Naive thymus-derived CD4-positive, alpha-beta T cell (primary cell): Measurements from ENCODE around the gene KLF17. TPM values are rescaled to one million over a fixed set of nuclear protein-coding genes. Genes with fewer than 3 reads are reported as not detected.

ENCODE experiments used
- ATAC-seq: fragments of 150-1000 bp; cut with Tn5 transposase; 2 replicates; pipeline ENCODE4 v1.10.0; 2021; ENCODE audit warnings: mild to moderate bottlenecking, moderate library complexity
- CTCF ChIA-PET: fragments of 350-600 bp; sonication (Branson Sonifier 250); formaldehyde crosslinking; loops from one replicate; lab custom pipeline; 2021; ENCODE audit warnings: antibody characterized with exemption; lab: Charles Lee
- POLR2A ChIA-PET: fragments of 350-600 bp; sonication (Branson Sonifier 250); formaldehyde crosslinking; loops from one replicate; lab custom pipeline; 2021; ENCODE audit warnings: antibody characterized with exemption, inconsistent platforms; lab: Charles Lee
- DNase-seq, 9 donors: peaks; one replicate each; pipeline versions ENCODE4 v3.0.0 to v3.0.0-alpha.2; 2020 to 2022; ENCODE audit warnings: mixed read lengths in 1 of 9
- H3K27ac ChIP-seq: one replicate; pipeline ENCODE4 v1.7.0; 2013; ENCODE audit warnings: mild to moderate bottlenecking, low read depth, low read length, moderate library complexity
- H3K27me3 ChIP-seq, 2 donors: one replicate each; pipeline ENCODE4 v1.7.0; 2013; ENCODE audit warnings: low read length in 2 of 2, mild to moderate bottlenecking in 2 of 2, moderate library complexity in 2 of 2; ENCODE audit not compliant: control insufficient read depth in 2 of 2, insufficient read depth in 2 of 2
- H3K36me3 ChIP-seq, 3 experiments: 1 replicate in 2 of 3; 2 replicates in 1 of 3; pipeline ENCODE4 v1.7.0; 2013; ENCODE audit warnings: low read length in 3 of 3, mild to moderate bottlenecking in 3 of 3, moderate library complexity in 1 of 3; ENCODE audit not compliant: insufficient read depth in 3 of 3, control insufficient read depth in 2 of 3
- H3K4me1 ChIP-seq, 2 donors: one replicate each; pipeline ENCODE4 v1.7.0; 2013; ENCODE audit warnings: low read length in 2 of 2, mild to moderate bottlenecking in 2 of 2, moderate library complexity in 1 of 2; ENCODE audit not compliant: control insufficient read depth in 2 of 2, insufficient read depth in 2 of 2
- H3K4me3 ChIP-seq: 2 replicates; pipeline ENCODE4 v1.7.0; 2013; ENCODE audit warnings: mild to moderate bottlenecking, low read length
- H3K9me3 ChIP-seq, 3 experiments: 1 replicate in 2 of 3; 2 replicates in 1 of 3; pipeline ENCODE4 v1.7.0; 2013; ENCODE audit warnings: low read length in 3 of 3; ENCODE audit not compliant: control insufficient read depth in 2 of 3
- H3K27ac Mint-ChIP-seq, 9 donors: one replicate each; pipeline ENCODE4 v1.8.0; 2020 to 2022; ENCODE audit warnings: mixed read lengths in 9 of 9, mild to moderate bottlenecking in 8 of 9, moderate library complexity in 5 of 9, inconsistent platforms in 2 of 9
- H3K27me3 Mint-ChIP-seq, 5 donors: one replicate each; pipeline ENCODE4 v1.8.0; 2021 to 2022; ENCODE audit warnings: mixed read lengths in 5 of 5, mild to moderate bottlenecking in 1 of 5
- H3K36me3 Mint-ChIP-seq, 5 donors: one replicate each; pipeline ENCODE4 v1.8.0; 2020 to 2022; ENCODE audit warnings: mixed read lengths in 5 of 5, mild to moderate bottlenecking in 3 of 5, inconsistent platforms in 1 of 5
- H3K4me1 Mint-ChIP-seq, 7 donors: one replicate each; pipeline ENCODE4 v1.8.0; 2020 to 2022; ENCODE audit warnings: mixed read lengths in 7 of 7, mild to moderate bottlenecking in 3 of 7, inconsistent platforms in 1 of 7
- H3K4me3 Mint-ChIP-seq, 10 donors: one replicate each; pipeline ENCODE4 v1.8.0; 2020 to 2022; ENCODE audit warnings: mild to moderate bottlenecking in 10 of 10, mixed read lengths in 10 of 10, moderate library complexity in 6 of 10, inconsistent platforms in 2 of 10
- H3K9me3 Mint-ChIP-seq, 11 donors: one replicate each; pipeline ENCODE4 v1.8.0; 2020 to 2022; ENCODE audit warnings: mixed read lengths in 11 of 11, mild to moderate bottlenecking in 4 of 11, inconsistent platforms in 1 of 11, moderate library complexity in 1 of 11
- intact Hi-C, 2 donors: fragments of 100-400 bp; cut with micrococcal nuclease; formaldehyde crosslinking; loops; one replicate each; pipeline ENCODE4 v1.15.1; 2023
- polyA plus RNA-seq, 2 donors: library from polyadenylated mRNA; unstranded; fragments of 300-500 nt; fragmentation: Illumina TruSeq; gene quantifications; one replicate each; pipeline ENCODE4 v1.2.3, GENCODE V29; 2021
- total RNA-seq, 6 experiments: library from RNA in 5 of 6; stranded (reverse) in 5 of 6; gene quantifications; 1 replicate in 5 of 6; 2 replicates in 1 of 6; pipeline ENCODE4 v1.2.3 and lab custom pipeline; 2021 to 2026

The KLF17 gene
- total and polyA plus RNA-seq, 7 experiments from 2014 or later, result not detected

DNA sequence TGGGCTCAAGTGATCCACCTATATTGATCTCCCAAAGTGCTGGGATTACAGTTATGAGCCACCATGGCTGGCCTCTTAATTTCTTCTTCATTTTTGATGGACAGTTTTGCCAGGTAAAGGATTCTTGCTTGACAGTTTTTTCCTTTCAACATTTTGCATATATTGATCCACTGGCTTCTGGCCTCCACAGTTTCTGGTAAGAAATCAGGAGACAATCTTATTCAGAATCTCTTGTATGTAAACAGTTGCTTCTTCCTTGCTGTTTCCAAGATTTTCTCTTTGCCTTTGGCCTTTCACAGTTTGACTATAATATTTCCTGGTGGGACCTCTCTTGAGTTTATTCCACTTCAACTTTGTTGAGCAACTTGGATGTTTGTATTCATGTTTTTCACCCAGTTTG lies 42.9 kb downstream of the KLF17 start:
- no peaks in the 10 kb centered on the region for H3K4me1 ChIP-seq
- ChIA-PET CTCF (no interaction called here), POLR2A (no interaction called here)
- no peak overlapping the region for H3K27ac Mint-ChIP-seq
- no peaks in the 10 kb centered on the region for H3K36me3 Mint-ChIP-seq
- H3K4me1 Mint-ChIP-seq, result no peaks in the 10 kb centered on the region
- H3K27me3 Mint-ChIP-seq, result peaks cover 0 to 13% (median 0%) of the 10 kb centered on the region in 5 donors
- DNase-seq (no peak), ATAC-seq (no peak)
- intact Hi-C loops, result no loop called here
- no peaks in the 10 kb centered on the region for H3K36me3 ChIP-seq
- no peak overlapping the region for H3K4me3 ChIP-seq
- no peak overlapping the region for H3K4me3 Mint-ChIP-seq
- H3K9me3 ChIP-seq, result no peaks in the 10 kb centered on the region
- H3K27ac ChIP-seq, result no peak overlapping the region
- H3K9me3 Mint-ChIP-seq, result peaks cover 0 to 9% (median 0%) of the 10 kb centered on the region in 11 donors
- no peaks in the 10 kb centered on the region for H3K27me3 ChIP-seq

DNA sequence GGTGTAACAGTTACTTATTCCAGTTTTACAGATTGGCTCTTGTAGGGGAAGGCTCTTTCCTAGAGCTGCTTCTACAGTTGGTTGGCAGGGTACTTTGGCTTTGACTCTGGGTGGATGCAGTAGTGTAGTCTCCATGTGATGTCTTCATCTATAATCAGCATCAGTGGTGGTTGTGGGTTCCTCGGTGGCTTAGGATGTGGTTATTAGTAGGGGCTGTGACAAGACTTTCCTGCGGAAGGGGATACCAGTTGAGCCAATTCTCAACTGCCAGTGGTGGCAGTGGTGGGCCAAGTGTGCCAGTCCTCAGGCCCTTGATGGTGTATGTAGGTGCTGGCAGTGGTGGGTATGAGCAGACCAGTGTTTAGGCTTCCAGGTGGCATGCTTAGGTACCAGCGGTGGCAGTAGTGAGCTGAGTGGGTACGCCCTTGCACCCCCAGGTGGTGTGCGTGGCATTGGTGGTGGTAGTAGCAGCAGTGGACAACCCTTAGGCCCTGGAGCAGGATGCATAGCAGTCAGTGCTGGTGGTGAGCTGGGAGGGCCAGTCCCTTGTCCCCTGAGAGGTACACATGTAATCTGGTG lies 50.0 kb downstream of the KLF17 start:
- CTCF ChIA-PET, result no interaction called here

DNA sequence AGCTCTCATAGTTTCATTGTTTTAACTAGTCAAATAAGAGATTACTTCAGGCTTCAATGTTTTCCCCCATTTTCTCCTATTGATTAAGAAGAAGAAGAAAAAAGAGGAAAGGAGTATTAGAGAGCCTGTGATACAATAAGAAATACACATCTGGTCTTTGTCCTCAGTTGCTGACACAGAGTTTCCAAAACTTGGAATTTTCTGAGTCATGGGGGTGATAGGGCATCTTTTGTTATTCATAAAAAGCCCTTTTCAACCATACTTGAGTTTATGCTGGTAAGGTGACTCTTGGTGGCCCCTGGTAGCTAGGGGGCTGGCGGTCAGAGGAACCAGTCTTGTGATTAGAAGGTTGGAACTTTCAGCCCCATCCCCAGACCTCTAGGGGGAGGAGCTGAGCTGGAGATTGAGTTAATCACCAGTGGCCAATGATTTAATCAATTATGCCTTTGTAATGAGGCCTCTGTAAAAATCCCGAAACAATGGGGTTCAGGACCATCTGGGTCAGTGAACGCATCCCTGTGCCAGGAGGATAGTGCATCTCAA lies 51.7 kb downstream of the KLF17 start:
- peaks cover 0 to 7% (median 0%) of the 10 kb centered on the region in 3 experiments for H3K9me3 ChIP-seq
- ChIA-PET POLR2A (no interaction called here), CTCF (no interaction called here)
- Mint-ChIP-seq H3K4me3 (no peak overlapping the region), H3K27ac (no peak overlapping the region), H3K9me3 (peaks cover 5 to 27% (median 14%) of the 10 kb centered on the region in 11 donors), H3K27me3 (peaks cover 12 to 32% (median 23%) of the 10 kb centered on the region in 5 donors), H3K4me1 (peaks cover 0 to 5% (median 0%) of the 10 kb centered on the region in 7 donors), H3K36me3 (peaks cover 0 to 10% (median 4%) of the 10 kb centered on the region in 5 donors)
- no peak overlapping the region for H3K27ac ChIP-seq
- intact Hi-C loops, result no loop called here
- no peak for DNase-seq
- no peaks in the 10 kb centered on the region for H3K36me3 ChIP-seq
- no peak overlapping the region for H3K4me3 ChIP-seq
- no peaks in the 10 kb centered on the region for H3K27me3 ChIP-seq
- no peak for ATAC-seq
- no peaks in the 10 kb centered on the region for H3K4me1 ChIP-seq

More for the DNA sequence above, 50.0 kb downstream of the KLF17 start:
- POLR2A ChIA-PET, result interaction anchor here (0.6 kb wide), 1 partner anchor 42 kb away, joined by 3 read pairs; no protein-coding TSS in a partner anchor
- Mint-ChIP-seq H3K27ac (no peak overlapping the region), H3K4me1 (peaks cover 0 to 5% (median 0%) of the 10 kb centered on the region in 7 donors), H3K36me3 (peaks cover 0 to 10% (median 4%) of the 10 kb centered on the region in 5 donors), H3K4me3 (no peak overlapping the region), H3K27me3 (peaks cover 11 to 32% (median 18%) of the 10 kb centered on the region in 5 donors), H3K9me3 (peaks cover 5 to 21% (median 12%) of the 10 kb centered on the region in 11 donors)
- ATAC-seq (no peak), DNase-seq (no peak)
- intact Hi-C loops, result no loop called here
- Histone ChIP-seq H3K9me3 (peaks cover 0 to 7% (median 0%) of the 10 kb centered on the region in 3 experiments), H3K4me1 (no peaks in the 10 kb centered on the region), H3K27me3 (no peaks in the 10 kb centered on the region), H3K27ac (no peak overlapping the region), H3K36me3 (no peaks in the 10 kb centered on the region), H3K4me3 (no peak overlapping the region)

DNA sequence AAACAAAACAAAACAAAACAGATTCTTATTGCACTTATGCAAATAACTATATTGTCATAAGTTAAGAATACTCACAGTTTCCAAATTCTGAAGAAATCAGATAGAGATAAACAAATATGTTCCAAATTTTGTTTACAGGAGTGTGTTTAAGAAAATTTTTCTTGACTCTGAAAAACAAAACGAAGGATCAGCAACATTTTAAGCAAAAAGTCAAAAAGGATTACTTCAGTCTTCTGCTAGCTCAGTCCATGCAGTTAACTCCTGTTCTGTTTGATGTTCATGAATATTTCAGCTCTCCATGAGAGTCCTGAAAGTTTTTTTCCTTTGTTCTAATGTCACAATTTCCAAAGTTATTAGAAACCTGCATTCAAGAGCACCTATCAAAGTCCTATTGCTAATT lies 56.0 kb downstream of the KLF17 start:
- H3K27ac Mint-ChIP-seq, result no peak overlapping the region
- H3K9me3 Mint-ChIP-seq, result peaks cover 0 to 14% (median 6%) of the 10 kb centered on the region in 11 donors
- peaks cover 0 to 4% (median 0%) of the 10 kb centered on the region in 5 donors for H3K36me3 Mint-ChIP-seq
- Histone ChIP-seq H3K27me3 (no peaks in the 10 kb centered on the region), H3K4me1 (no peaks in the 10 kb centered on the region), H3K4me3 (no peak overlapping the region), H3K9me3 (no peaks in the 10 kb centered on the region), H3K36me3 (no peaks in the 10 kb centered on the region), H3K27ac (no peak overlapping the region)
- no peak overlapping the region for H3K4me3 Mint-ChIP-seq
- DNase-seq (no peak), ATAC-seq (no peak)
- peaks cover 4 to 18% (median 13%) of the 10 kb centered on the region in 5 donors for H3K27me3 Mint-ChIP-seq
- intact Hi-C loops, result no loop called here
- no peaks in the 10 kb centered on the region for H3K4me1 Mint-ChIP-seq
- POLR2A ChIA-PET, result no interaction called here
- CTCF ChIA-PET, result no interaction called here

Other genes starting within 250 kb of the KLF17 start
- gene ARTN, start 185.0 kb upstream of the KLF17 start, total RNA-seq, result 1 to 10 TPM in 1 of 5 experiments, under 1 TPM in 4; 0.51 to 2.2 (median 0.68) TPM
- gene ARTN, start 185.0 kb upstream of the KLF17 start, polyA plus RNA-seq, result not detected
- 10 to 100 TPM; 10.1 to 32.3 (median 17.0) TPM for gene IPO13, start 171.9 kb upstream of the KLF17 start, total RNA-seq
- gene IPO13, start 171.9 kb upstream of the KLF17 start, polyA plus RNA-seq, result 10 to 100 TPM; 13.0 to 15.2 TPM
- gene DPH2, start 148.8 kb upstream of the KLF17 start, total RNA-seq, result 10 to 100 TPM; 21.3 to 40.1 (median 29.4) TPM
- 10 to 100 TPM; 29.4 to 40.9 TPM for gene DPH2, start 148.8 kb upstream of the KLF17 start, polyA plus RNA-seq
- 100 to 1,000 TPM in 2 of 5 experiments, 10 to 100 TPM in 3; 47.3 to 152 (median 69.3) TPM for gene ATP6V0B, start 143.9 kb upstream of the KLF17 start, total RNA-seq
- gene ATP6V0B, start 143.9 kb upstream of the KLF17 start, polyA plus RNA-seq, result 100 to 1,000 TPM; 147 to 166 TPM
- 10 to 100 TPM in 1 of 5 experiments, 1 to 10 TPM in 2, under 1 TPM in 2; 0.49 to 16.9 (median 1.6) TPM for gene B4GALT2, start 139.6 kb upstream of the KLF17 start, total RNA-seq
- not detected for gene B4GALT2, start 139.6 kb upstream of the KLF17 start, polyA plus RNA-seq
- 1 to 10 TPM in 4 of 5 experiments, under 1 TPM in 1; 0.40 to 2.9 (median 1.6) TPM for gene CCDC24, start 127.2 kb upstream of the KLF17 start, total RNA-seq
- under 1 TPM in 1 of 2 donors, not detected in 1; 0.41 TPM for gene CCDC24, start 127.2 kb upstream of the KLF17 start, polyA plus RNA-seq
- gene SLC6A9, start 87.4 kb upstream of the KLF17 start, total RNA-seq, result 1 to 10 TPM in 1 of 5 experiments, under 1 TPM in 3, not detected in 1; 0.37 to 5.0 (median 0.53) TPM
- gene SLC6A9, start 87.4 kb upstream of the KLF17 start, polyA plus RNA-seq, result under 1 TPM in 1 of 2 donors, not detected in 1; 0.26 TPM
- not detected for gene KLF18, start 22.8 kb downstream of the KLF17 start, total RNA-seq
- not detected for gene KLF18, start 22.8 kb downstream of the KLF17 start, polyA plus RNA-seq
- 10 to 100 TPM; 46.3 to 96.2 (median 66.7) TPM for gene DMAP1, start 94.7 kb downstream of the KLF17 start, total RNA-seq
- gene DMAP1, start 94.7 kb downstream of the KLF17 start, polyA plus RNA-seq, result 10 to 100 TPM; 42.3 to 60.0 TPM
- gene ERI3, start 236.4 kb downstream of the KLF17 start, total RNA-seq, result 10 to 100 TPM; 28.7 to 37.7 (median 36.2) TPM
- 10 to 100 TPM; 33.6 to 40.4 TPM for gene ERI3, start 236.4 kb downstream of the KLF17 start, polyA plus RNA-seq